GM21723 (cell line): ENCODE measurements around the gene AMBP.

Experiments
- ATAC-seq: cut with Tn5 transposase; IDR thresholded peaks from one replicate; pipeline ENCODE4 v1.9.1; 2021; ENCODE audit warnings: mild to moderate bottlenecking, moderate library complexity; ENCODE audit not compliant: unreplicated experiment

Gene AMBP

GRCh38 chr9:114078021-114078780 lies at the start of gene AMBP:
Gene AMBP, minus strand, starts transcription at chr9:114078300. Its CDS starts 91 bp downstream, at chr9:114078209.
- ATAC-seq: no peak

DNA sequence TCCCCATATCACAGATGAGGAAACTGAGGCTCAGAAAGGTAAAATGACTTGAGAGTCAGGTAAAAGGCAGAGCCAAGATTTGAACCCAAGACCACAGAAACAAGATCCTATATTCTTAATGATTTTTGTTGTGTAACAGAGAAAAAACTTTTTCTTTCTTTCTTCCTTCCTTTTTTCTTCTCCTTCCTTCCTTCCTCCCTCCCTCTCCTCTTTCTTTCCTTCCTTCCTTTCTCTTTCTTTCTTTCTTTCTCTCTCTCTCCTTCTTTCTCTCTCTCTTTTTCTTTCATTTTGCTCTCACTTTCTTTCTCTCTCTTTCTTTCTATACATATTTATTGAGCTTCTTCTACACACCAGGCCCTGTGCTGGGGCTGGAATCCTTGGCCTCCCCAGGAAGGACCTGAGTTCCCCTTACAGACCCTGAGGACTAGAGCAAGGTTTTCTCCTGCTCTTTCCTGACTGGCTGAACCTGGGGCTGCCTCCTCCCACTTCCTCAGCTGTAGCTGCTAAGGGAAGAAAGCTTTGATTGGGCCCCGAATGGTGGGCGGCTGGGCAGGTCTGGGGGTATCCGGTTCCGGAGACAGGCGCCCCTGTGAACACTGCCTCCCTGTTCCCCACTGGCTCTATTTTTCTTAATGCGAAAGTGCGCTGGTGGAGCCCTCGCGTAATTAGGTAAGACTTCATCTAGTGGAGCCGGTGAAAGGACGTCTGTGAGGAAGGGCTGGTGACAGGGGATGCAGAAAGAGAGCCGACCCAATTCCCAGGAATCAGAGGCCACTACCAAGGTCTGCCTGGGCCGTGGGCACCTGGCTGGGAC lies 48.4 kb upstream of the AMBP start:
- ATAC-seq: no peak

GRCh38 chr9:114125476-114126013 lies 47.4 kb upstream of the AMBP start:
- no peak for ATAC-seq

DNA sequence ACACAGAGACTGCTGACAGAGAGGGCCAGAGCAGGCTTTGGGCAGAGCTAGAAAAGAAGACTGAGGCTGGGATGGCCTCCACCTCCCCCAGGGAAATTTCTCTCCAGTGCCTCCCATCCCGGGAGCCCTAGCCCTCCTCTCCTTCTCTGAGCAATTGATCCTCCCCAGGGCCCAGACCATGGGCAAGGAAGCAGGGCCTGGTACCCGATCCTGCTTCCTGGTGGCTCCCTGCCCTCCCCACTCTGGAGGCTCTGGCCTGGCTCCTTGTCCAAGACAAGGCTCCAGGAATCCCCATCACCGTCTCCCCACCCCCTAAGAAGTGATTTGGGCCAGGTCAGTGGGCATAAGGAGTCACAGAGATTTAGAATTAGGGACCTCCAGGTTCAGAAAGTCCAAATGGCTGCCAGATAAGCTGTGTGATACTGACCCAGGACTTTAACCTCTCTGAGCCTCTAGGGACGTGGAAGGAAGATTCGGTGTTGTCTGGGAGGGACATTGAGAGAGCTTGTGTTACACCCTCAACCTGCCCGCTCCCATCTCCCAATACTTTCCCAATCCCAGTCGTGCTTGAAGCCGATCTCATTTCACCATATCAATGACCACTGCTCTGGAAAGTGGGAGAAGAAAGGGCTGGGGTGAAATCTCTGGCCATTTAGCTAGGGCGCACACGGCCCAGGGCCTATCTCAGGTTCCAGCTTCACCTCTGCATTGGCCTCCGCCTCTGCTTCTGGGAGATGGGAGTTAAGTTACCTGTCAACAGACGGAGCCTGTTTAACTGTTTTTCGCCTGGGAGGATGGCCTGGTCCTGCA lies 46.8 kb upstream of the AMBP start:
- ATAC-seq: no peak

DNA sequence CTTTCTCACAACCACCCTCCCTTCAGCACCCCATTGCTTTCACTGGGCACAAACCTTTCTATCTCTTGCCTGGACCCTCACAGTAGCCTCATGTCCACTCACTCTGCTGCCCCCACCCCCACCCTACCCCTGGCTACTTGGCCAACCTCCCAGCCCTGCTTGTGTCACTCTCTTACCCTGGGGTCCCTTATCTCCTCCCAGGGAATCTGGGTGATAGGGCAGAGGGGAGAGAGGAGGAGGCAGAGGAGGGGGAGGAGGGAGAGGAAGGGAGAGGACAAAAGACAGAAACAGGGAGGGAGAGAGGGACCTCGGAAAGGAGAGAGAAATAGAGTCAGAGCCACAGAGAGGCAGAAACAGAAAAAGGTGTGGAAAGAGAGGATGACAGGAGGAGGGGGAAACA lies 46.0 kb upstream of the AMBP start:
- ATAC-seq: no peak

DNA sequence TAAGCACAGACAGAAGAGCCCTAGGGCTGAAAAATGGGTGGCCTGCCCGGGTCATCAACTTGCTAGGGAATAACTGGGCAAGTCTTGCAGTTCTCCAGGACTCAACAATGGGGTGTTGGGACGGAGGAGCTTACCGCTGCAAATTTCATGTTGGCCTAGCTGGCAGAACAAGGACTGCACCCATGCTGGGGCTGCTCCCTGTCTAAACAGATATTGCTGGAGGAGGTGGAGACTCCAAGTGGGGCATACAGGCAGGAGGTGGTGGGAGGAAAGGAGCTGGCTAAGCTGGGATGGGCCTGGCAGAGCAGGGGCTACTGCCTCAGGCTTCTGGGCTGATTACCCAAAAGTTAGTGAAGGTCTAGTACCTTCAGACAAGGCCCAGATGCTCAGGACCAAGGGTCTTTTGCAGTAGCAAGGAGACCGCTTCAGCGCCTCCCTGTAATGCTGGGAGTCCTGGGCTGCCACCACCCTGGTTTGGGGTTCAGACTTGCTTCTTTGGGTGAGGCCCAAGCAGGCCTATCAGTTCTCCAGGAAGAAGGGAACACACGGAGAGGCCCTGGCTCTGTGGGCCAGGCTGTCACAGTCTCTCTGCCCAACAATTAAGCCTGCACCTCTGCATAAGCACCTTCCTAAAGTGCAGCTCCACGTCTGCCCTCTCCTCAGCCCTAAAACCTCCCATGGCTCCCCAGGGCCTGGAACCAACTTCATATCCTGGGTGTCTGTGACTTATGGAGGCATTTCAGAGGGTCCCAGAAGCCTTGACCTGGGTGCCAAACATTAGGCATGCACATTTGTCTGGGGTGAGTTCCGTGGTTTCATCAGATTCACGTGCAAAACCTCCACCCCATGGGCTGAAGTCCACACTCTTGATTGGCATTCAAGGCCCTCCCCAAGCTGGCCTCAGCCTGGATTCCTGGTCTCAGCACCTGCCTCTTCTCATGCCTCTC lies 45.2 kb upstream of the AMBP start:
- no peak for ATAC-seq

GRCh38 chr9:114122136-114123027 lies 44.3 kb upstream of the AMBP start:
- no peak for ATAC-seq

DNA sequence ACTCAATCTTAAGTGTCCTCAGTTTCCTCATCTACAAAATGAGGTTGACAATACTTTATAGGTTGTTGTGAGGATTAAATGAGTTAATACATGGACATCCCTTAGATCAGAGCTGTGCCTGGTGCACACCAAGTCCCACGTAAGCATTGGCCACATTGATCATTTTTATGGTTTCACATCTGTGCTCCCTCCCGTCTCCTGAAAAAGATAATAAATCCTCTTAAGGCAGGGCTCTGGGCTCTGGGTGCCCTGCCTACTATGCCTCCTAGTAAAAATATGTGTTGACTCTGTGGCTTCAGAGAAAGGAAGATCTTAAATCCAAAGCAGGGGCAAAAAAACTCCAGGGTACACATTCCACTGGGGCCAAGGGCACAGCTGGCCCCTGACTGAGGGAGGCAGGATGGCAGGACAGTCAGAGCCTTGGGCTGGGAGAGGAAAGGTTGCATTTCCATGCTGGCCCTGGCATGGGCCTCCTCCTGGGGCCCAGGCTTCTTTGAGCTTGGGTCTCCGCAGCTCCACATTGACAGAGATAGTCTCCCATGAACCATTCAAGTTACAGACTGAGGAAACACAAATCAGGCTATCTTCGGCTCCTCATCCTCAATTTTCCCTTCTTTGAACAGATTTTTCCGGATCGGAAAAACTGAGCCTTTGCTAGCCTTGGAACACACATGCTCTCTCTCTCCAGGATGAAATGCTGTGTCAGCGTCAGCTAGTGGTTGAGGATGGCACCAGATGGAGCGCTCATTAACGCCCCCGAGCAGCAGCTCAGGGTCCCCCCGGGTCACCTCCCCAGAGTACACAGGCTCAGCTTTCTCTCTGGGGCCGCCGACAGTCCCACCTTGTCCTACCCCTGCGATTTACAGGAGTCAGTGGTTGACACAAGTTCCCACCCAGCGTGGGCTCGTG lies 43.4 kb upstream of the AMBP start:
- no peak for ATAC-seq

DNA sequence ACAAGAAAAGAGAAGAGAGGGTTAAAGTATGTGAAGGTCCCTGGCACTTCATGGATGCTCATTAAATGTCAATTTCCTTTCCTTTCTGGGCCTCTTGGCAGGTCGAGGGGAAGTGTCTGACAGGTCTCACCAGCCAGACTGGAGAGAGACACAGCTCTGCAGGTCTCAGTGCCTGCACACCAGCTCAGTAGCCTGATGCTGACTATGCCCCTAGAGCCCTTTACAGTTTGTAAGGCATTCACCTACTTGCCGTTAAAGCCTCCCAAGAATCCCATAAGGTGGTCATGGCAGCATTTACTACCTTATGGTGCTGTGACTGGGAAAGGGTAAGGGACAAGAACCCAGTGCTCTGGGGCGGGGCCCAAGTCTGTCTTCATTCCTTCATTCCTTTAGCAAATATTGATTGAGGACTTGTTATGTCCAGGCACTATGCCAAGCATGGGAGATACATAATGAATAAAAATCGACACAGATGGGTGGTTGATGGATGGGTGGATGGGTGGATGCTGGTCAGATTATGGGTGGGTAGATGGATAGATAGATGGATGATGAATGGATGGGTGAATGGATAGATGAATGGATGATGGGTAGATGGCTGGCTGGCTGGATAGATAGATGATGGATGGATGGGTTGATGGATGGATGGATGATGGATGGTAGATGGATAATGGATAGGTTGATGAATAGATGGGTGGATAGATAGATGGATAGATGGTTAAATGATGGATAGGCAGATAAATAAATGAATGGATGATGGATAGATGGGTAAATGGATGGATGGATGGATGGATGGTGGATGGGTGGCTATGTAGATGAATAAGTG lies 42.3 kb upstream of the AMBP start:
- no peak for ATAC-seq

GRCh38 chr9:114119242-114120191 lies 41.4 kb upstream of the AMBP start:
- ATAC-seq: no peak

- no peak for ATAC-seq
Measured at GRCh38 chr9:114117996-114118830, 40.1 kb upstream of the AMBP start.

DNA sequence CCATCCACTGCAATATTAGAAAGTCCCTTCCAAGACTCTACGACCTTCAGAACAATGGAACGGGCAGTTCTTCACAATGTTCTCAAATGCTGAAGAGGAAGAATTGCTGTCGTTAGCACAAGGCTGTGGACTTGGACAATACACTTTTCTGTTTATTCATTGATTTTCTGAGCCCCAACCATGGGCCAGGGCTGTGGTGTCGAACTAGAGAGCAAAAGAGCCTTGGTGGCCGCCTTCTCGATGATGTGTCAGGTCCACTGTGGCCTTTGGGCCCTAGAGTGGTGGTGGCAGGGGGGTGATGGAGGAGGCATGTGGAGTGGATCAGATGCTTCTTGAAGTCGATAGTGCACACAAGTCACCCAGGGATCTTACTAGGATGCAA lies 39.5 kb upstream of the AMBP start:
- no peak for ATAC-seq

GRCh38 chr9:114116126-114116747 lies 38.1 kb upstream of the AMBP start:
- ATAC-seq: no peak

GRCh38 chr9:114115654-114116125 lies 37.6 kb upstream of the AMBP start:
- ATAC-seq: no peak

GRCh38 chr9:114114364-114114763 lies 36.3 kb upstream of the AMBP start:
- no peak for ATAC-seq
